NCI-H2081 treated with DMSO at 0.1 percent for 48 hours (cell line): ENCODE results near the gene MAP4K4.

Experiments
- DNase-seq: peaks from one replicate; lab custom pipeline; 2025; lab: John Stamatoyannopoulos, UW

Gene MAP4K4

DNA sequence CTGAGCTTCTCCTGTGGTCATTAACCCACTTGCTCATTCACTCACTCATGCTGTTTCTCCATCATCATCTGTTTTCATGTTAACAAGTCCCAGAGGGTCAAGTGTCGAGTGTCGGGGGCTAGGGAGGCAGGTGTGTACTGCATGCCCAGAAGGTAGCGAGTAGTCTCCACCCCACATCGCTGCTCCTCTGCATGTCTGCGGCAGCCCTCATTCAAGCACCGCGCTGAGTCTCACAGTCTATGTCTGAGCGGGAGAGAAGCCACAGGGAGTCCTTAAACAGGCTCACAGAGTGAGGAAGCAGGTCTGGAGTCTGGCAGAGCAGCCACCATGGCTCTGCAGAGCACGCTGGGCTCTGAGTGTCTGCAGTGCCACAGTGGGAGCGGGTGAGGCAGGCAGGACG is 172.9 kb downstream of the MAP4K4 start:
- DNase-seq: no peak

DNA sequence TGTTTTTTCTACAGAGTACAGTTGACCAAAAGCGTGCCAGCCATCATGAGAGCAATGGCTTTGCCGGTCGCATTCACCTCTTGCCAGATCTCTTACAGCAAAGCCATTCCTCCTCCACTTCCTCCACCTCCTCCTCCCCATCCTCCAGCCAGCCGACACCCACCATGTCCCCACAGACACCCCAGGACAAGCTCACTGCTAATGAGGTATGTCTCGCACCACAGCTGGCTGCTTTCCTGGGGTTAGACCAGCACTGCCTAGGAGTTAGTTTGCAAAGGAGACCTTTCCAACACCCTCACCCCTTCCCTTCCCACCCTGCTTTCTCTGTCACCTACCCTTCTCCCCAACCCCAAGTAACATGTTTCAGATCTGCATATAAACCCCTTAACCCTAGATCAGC is 174.0 kb downstream of the MAP4K4 start:
- no peak for DNase-seq

DNA sequence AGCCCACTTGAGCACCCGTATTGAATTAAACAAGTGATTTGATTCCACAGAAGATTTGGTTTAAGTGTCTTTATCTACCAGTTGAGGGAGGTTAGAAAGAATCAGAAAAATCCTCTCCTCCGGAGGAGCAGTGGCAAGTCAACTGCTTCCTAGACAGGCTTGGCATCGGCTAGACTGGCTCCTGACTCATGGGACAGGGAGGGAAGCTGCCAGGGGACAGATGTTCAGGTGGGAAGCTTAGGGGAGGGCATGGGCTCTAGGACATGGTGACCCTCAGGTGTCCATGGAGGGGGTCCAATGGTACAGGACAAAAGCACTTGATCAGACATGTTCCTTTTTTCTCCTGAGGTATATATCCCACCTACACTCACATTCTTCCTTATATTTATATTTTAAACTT is 175.0 kb downstream of the MAP4K4 start:
- DNase-seq: no peak

DNA sequence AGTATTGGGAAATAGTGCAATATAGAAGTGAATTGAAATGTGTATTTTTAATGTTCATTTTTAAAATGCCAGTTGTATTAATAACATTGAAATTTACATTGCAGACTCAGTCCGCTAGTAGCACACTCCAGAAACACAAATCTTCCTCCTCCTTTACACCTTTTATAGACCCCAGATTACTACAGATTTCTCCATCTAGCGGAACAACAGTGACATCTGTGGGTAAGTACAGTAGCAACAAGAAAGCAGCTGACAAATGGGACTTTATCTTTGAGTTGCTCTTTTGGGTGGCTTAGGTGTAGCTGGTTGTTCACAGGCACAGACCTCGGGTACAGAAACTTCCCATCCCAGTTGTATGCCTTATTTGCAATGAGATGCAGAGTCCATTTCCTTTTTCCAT is 176.0 kb downstream of the MAP4K4 start:
- no peak for DNase-seq

DNA sequence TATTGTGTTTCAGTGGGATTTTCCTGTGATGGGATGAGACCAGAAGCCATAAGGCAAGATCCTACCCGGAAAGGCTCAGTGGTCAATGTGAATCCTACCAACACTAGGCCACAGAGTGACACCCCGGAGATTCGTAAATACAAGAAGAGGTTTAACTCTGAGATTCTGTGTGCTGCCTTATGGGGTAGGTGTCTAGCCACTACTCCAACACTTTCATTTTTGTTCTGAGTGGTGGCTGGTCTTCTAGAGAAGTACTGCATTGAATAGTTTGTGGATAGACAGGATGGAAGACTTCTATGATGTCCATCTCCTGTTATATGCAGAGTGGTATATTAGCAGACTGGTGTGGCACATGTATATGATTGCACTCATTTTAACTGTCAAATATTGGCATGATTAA is 176.6 kb downstream of the MAP4K4 start:
- DNase-seq: no peak

DNA sequence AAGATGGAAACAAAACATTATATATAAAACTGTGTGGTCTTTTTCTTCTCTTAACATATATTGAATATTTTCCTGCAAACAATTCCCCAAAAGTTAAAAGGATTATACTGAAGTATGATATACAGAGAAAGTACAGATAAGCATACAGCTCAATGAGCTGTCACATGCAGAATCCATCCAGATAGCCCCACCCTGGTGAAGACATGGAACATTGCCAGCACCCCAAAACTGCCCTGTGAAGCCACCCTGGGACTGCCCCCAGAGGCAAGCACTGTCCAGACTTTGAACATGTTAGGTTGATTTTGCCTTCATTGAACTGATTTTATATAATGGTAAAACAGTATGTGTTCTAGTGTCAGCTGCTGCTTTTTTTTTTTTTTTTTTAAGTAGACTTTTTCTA is 182.0 kb downstream of the MAP4K4 start:
- no peak for DNase-seq

DNA sequence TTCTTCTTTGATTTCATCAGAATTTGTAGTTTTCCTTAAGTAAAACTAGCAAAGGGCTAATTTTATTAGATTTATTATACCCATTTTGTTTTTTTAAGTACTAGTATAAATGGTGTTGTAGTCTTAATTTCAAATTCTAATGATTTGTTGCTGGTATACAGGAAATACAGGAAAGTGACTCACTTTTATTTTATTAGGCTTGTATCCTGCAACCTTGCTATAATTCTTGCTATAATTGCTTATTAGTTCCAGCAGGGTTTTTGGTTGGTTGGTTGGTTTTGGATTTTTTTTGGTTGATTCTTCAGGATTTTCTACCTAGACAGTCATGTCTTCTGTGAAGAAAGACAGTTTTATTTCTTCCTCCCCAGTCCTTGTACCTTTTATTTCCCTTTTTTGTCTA is 183.6 kb downstream of the MAP4K4 start:
- no peak for DNase-seq

DNA sequence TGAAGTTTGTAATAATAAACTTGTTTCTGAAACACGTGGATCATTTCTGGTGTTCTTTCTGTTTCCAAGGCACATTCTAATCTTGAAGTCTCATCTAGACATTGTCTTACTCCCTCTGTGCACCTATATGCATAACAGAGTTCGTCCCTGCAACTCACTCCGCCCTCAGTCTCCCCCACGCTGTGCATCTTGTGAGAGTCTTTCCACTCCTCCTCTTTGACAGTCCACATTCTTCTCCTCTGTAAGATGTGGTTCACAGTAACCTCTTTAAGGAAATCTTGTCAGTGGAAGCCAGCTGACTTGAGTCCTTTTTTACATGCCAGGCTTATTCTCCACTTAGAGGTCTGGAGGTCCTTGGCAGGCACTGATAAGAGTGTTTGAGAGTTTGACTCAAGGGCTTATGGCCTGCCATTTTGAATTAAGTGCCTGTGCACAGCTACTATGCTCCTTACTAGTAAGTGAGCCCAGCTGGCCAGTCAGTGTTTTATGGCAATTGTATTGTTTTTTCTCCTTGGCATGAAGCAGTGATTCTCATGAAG is 185.3 kb downstream of the MAP4K4 start:
- DNase-seq: no peak

DNA sequence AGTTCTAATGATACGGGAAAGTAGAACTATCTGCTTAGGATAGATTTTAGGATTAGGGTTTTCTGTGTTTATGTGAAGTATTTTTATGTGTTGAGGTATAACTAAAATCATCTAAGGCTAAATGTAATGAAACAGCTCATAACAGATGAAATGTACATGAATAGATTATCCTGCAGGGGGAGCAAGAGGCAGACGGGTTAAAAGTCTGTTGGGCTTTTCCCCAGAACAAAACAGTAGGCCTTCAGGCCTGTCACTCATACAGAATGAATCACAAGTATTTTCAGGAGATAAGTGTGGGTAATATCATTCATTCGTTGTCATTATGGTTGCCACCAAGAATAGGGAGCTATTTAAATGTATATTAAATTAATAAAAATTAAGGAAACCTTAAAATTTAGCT is 186.4 kb downstream of the MAP4K4 start:
- DNase-seq: no peak

DNA sequence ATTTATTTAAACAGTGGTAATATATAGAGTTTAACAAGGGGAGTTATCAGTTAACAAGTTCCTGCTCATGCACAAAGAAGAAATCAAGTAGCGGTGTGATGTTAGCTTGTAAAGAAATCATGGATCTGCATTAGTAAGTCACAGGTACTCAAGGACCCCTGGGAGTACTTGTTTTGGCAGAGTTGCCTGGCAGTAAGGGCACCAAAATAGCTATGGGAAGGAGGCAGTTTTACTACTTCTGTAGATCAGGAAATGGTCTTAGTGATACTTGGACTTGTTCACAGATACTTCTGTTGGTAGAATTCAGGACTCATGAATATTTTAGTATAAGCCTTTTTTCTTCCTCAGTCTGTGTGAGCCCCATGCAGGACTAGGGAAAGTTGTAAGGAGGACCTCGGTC is 186.9 kb downstream of the MAP4K4 start:
- no peak for DNase-seq

DNA sequence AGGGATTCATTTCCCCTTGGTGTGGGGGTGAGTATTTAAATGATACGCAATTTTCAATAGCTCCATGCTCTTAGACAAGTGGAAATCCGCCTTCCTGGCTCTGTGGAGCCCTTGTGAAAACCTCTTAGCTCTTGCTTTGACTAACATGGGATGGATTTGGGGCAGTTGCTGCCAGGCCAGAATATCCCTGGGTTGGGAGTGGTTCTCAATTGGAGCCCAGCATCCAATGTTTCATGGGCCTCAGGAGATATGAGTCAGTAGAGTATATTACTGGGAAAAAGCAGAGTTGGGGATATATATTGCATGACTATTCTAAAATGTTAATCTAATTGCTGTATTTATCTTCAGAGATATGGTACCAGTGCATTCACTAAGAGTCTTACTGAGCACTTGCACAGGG is 189.8 kb downstream of the MAP4K4 start:
- no peak for DNase-seq

DNA sequence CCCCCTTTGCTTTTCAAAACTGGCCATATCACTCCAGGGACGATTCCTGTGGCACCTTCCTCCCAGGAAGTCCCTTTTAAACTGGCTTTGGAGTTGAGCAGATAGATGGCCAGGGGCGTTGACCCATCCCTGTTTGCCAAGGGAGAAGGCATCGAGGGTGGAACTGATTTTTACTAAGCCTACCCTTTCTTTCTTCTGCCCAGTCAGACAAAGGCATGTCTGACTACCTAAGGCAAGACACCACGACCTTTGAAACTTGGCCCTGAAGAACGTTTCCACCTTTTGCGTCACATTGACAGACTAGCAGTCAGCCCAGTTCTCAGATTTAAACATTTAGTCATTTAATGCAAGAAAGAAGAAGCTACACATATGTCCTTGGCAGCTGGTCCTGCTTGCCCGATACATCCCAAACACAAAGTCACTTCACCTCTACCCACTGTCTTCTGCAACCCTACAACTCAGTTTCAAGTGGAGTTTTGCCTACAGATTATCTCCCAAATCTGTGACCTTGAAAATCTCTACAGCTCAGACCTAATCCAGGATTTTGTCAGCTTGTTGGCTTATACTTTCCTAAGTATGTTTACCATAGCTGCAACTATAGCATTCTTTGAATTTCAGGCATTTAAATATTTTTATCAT is 192.1 kb downstream of the MAP4K4 start:
- DNase-seq: no peak

DNA sequence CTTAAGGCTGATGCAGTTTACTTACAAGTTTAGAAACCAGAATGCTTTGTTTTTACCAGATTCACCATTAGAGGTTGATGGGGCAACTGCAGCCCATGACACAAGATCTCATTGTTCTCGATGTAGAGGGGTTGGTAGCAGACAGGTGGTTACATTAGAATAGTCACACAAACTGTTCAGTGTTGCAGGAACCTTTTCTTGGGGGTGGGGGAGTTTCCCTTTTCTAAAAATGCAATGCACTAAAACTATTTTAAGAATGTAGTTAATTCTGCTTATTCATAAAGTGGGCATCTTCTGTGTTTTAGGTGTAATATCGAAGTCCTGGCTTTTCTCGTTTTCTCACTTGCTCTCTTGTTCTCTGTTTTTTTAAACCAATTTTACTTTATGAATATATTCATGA is 194.9 kb downstream of the MAP4K4 start:
- DNase-seq: no peak

DNA sequence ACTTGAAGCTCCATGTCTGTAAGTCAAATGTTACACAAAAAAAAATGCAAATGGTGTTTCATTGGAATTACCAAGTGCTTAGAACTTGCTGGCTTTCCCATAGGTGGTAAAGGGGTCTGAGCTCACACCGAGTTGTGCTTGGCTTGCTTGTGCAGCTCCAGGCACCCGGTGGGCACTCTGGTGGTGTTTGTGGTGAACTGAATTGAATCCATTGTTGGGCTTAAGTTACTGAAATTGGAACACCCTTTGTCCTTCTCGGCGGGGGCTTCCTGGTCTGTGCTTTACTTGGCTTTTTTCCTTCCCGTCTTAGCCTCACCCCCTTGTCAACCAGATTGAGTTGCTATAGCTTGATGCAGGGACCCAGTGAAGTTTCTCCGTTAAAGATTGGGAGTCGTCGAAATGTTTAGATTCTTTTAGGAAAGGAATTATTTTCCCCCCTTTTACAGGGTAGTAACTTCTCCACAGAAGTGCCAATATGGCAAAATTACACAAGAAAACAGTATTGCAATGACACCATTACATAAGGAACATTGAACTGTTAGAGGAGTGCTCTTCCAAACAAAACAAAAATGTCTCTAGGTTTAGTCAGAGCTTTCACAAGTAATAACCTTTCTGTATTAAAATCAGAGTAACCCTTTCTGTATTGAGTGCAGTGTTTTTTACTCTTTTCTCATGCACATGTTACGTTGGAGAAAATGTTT is 196.3 kb downstream of the MAP4K4 start:
- no peak for DNase-seq

DNA sequence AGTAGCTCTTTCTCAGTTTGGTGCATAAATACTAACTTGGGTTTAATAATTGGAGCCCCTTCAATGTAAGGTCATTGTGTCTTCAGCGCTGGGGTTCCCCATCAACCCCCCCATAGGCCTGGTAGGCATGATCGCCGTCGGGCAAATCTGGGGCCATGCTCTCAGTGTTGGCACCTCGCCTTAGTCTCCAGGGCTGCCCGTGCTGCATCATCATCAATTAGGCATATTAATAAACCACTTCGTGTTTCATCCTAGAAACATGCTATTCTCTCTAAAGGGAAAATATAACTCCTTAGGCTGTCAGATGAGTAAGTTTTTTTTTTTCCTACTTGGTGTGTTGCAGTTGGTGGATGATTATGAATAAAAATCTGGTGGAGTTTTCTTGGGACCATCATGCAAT is 197.5 kb downstream of the MAP4K4 start:
- no peak for DNase-seq

DNA sequence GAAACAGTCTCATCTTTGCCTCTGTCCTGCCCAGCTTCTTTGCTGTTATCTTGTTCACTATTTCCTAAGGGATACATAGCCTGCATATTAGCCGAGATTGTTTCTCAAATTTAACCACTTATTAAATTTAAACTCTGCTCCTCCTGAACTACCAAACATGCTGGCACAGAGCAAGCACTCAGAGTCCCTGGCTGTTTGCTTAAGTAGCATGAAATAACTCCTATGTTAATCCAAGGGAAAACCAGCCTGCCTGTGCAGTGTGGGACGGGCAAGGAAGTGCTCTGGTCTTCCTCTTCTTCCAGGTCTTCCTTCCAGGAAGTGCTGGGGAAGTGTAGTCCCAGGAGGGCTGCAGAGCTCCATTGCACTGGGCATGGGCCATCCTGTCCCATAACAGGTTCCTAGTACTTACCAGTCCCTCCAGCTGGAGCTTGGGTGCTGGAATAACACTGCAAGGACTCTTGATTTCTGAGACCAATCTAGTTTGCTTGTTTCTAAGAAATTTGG is 198.4 kb downstream of the MAP4K4 start:
- DNase-seq: no peak

DNA sequence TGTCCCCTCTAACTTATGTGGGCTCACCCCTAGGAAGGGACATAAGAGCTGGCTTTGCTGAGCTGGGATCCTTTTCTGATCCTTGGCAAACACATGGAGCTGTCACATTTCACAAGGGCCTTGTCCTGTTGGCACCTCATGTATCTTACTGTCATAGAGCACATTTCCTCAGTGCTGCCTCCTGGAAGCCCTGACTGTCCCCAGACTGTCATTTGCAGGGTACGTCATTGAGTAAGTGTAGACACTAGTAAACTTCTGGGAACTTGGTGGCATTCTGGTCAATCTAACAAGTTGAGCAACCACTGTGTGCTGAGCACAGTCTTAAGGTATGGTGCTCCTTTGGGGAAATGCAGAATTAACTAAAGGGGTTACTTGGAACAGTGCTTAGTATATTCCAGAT is 199.8 kb downstream of the MAP4K4 start:
- DNase-seq: no peak

DNA sequence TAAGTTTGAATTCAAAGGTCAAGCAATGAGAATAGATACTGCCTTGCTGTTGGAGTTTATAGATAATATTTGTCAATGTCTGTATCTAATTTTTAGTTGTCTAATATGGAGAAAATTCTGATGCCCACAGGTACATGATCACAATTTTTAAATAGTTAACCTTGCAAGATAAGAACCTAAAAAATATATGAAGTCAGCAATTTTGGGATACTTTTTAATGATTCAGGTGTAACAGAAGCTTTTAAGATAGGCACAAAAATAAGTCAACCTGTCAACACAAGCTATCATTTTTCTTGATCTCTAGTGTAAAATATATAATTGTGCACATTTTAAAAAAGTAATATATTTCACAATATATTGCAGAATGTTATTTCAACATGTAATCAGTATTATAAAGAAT is 201.8 kb downstream of the MAP4K4 start:
- DNase-seq: no peak

DNA sequence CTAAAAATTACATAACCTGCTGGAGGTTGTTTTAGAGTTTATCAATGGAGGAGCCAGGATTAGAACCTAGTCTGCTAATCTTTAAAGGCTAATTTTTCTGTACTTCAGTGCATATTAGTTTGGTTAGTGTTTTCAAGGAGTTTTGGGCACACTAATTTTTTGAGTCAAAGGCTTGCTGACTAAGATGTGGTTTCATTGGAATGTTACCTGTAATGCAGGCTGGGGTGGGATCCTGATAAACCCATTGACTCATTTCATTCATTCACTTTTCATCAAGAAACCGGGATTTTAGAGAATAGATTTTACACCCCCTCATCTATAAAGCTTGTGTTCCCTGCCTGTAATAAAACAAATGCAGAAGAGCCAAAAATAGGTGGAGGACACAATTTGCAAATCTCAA is 202.4 kb downstream of the MAP4K4 start:
- no peak for DNase-seq

DNA sequence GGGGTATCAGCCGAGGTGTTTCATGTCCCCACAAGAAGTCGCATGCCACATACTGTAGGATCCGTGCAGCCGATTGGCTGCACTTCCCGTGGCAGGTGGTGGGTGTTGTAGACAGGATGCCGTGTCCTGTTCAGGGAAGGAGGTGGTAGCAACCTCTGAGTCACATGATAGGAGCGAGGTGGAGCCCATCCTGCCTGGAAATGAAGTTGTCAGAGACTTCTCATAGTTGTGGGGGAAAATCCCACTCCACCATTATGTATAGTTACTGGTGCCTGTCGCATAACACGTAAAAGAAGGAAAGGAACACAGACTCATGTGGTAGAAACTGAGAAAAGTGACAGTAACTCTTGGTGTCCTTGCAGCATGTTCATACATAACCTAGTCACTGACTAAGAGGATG is 202.9 kb downstream of the MAP4K4 start:
- DNase-seq: no peak

DNA sequence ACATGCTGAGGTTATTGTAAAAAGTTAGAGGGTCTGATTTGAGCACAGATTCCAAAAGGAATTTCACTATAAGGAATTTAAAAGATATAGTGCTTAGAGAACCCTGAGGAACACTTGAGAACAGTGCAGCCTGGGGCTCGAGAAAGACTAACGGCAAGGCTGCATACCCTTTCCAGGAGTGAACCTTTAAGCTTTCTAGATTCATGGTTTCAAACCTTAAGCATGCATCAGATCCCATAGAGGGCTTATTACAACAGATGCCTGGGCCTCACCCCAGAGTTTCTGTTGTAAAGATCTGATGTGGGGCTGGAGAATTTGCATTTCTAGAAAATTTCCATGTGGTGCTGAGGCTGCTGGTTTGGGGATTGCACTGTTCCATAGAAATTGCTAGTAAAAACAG is 203.7 kb downstream of the MAP4K4 start:
- no peak for DNase-seq

DNA sequence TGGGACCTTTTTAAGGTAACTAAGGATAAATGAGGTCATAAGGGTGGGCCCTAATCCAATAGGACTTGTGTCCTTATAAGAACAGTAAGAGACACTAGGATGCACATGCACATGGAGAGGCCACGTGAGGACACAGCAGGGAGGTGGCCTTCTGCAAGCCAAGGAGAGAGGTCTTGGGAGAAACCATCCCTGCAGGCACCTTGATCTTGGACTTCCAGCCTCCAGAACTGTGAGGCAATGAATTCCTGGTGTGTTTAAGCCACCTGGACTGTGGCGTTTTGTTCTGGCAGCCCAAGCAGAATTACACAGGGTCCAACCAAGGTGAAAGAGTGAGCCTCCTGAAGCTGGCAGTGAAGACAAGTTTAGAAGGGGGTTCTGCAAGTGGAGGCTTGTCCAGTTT is 204.7 kb downstream of the MAP4K4 start:
- DNase-seq: no peak

DNA sequence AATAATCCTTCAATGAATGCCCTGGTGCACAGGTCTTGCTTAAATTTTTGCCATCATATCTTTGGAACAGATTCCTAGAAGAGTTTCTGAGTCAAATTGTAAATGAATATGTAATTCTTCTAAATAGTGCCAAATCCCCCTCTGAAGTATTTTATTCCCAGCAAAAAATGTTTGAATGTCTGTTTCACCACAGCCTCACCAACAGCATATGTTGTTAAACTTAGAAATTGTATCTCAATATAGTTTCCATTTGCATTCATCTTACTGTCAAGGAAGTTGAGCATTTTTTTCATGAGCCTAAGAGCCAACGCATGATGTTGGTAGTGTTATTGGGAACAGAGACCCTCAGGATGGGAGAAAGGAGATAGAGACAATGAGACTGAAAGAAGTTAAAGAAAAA is 207.4 kb downstream of the MAP4K4 start:
- DNase-seq: no peak
